GM03348 (cell line): Measurements from ENCODE around the gene LRP1.

Experiments used
- DNase-seq: peaks from one replicate; pipeline ENCODE4 v3.0.0; 2012; ENCODE audit warnings: low spot score

The LRP1 gene

DNA sequence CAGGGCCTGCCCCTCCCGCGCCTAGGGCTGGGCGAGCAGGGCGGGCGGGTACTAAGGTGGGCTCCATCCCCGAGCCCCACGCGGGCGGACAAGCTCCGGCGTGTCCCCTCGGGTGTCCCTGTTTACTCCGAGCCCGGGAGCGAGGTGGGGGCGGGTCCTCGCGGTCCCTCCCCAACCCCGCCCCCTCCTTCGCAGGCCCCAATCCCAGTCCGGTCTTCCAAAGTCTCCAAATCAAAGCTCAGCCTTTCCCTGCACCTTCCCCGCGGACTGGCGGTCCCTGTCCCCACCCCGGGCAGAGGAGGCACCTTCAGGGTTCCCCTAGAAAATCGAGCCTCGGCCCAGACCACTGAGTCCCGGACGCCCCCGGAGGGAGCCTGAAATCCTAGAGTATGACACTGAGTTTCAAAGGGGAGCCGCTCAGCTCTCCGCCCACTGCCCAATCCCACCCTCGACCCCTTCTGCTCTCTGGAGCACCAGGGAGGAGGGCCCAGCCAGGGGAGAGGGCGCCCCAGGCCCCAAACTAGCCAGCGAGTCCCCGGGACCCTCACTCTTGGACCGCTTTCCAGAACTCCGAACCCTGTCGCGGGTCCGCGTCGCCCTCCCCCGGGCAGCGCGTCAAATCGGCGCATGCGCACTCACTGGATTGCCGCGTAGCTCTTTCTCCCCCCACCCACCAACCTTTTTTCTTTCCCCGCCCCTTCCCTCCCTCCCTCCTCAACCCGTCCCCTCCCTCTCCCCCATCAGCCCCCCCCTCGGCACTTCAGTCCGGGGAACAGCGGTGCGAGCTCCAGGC is at the start of gene LRP1:
LRP1 (plus strand) TSS at position 758 of the 793 bp plus-strand sequence. CDS start 482 bp downstream, outside the sequence.
- DNase-seq = peak; percentile 94

DNA sequence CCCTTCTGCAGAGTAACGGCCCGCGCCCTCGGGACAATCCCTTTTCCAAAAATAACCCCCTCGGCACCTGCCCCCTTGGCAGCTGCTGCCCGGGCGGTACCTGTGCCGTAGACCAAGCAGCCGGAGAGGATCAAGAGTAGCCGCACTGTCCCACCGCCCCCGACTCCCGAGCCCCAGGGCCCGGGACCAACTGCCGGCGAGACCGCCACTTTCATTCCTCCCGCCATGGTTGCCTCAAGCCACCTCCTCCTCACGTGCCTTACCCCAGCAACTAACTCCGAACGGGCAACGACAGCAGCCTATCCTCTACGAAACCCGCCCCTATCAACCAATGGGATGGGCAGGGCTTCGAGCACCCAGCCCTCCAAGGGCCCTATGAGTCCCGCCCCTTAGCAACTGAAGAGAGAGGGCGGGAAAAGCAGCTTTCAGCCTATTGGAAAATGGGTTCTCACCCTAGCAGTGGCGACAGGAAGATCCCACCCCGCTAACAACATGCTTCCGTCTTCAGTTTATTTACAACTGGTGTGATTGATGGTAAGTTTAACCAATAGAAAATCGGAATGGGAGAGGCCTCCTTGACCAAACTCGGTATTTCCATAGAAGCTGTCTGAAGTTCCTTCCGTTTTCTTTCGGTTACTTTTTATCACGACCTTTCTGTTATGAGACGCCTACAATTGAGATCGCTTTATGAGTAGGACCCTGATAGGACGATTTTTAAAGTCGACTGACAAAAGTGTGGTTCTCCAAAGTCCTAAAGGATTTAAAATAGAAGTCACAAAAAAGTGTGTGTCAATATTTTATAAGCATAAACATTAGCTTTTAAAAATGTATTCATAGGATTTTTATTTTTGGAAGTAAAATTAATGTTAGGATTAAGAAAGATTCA is 49.5 kb upstream of the LRP1 start, which contains the start of gene NEMP1:
NEMP1 (minus strand) TSS at position 273 of the 886 bp plus-strand sequence; CDS start at position 227, 46 bp downstream.
- DNase-seq = peak; percentile 98

DNA sequence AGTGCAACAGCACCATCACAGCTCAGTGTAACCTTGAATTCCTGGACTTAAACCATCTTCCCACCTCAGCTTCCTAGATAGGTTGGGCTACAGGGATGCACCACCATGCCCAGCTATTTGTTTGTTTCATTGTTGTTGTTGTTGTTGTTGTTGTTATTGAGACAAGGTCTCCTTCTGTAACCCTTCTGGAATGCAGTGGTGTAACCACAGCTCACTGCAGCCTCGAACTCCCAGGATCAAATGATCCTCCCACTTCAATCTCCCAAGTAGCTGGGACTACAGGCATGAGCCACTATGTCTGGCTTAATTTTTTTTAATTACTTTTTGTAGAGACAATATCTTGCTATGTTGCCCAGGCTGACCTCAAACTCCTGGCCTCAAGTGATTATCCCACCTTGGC is 48.5 kb upstream of the LRP1 start:
- no peak for DNase-seq

DNA sequence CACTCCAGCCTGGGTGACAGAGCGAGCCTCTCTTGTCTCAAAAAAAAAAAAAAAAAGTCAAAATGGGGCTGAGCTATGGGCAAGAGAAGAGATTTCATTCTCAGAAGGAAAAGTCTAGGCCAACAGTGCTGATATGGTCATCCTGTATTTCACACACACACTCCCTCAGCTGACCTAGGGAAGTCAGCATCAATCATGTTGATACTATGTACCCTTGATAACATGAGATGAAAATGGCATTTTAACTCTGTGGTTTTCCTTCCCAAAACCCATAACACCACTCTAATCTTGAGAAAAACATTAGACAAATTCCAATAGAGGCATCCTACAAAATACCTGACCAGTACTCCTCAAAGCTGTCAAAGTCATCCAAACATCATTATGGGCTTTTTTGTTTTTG is 47.4 kb upstream of the LRP1 start:
- DNase-seq = no peak

DNA sequence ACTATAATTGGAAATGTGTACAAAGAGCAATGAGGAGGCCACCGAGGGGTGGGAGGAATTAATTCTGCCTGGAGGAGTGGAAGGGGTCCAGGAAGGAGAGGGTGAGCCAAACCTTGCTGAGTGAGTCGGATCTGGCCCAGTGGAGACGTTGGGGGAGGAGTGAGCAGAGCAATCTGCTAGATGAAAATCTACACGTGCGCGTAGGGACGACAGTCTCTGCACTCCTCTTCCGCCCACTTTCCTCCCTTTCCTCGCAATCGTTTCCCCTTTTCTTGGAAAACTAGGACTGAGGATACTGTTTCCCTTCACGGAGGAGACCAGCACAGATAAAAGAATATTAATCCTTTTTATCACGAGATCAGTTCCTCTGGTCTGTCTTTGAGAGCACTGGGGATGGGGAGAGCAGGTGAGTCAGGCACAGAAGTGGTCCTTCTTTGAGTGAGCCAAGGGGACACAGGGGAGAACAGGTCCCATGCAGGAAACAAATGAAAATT is 42.2 kb upstream of the LRP1 start:
- no peak for DNase-seq

DNA sequence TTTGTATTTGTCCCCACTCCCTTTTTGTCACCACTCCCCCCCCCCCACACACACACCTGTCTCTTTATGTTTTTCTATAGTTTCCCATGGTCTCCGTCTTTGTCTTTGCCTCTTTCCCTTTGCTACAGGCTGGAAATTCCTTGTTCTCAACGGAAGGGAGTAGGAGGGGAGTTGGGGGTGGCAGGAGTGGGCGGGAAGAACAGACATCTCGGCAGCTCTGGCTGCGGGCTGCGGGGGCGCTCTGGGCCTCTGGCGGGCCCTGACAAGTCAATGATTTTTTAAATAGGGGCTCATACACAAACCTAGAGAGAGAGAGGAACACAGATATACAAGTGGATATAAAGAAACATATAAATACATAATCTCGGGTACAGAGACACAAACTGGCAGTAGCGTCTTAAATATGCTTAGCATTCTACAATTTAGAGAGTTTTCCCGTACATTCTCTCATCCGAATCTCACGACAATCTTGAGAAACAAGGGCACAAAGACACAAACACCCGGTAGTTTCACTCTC is 41.7 kb upstream of the LRP1 start:
- peak; percentile 60 for DNase-seq

DNA sequence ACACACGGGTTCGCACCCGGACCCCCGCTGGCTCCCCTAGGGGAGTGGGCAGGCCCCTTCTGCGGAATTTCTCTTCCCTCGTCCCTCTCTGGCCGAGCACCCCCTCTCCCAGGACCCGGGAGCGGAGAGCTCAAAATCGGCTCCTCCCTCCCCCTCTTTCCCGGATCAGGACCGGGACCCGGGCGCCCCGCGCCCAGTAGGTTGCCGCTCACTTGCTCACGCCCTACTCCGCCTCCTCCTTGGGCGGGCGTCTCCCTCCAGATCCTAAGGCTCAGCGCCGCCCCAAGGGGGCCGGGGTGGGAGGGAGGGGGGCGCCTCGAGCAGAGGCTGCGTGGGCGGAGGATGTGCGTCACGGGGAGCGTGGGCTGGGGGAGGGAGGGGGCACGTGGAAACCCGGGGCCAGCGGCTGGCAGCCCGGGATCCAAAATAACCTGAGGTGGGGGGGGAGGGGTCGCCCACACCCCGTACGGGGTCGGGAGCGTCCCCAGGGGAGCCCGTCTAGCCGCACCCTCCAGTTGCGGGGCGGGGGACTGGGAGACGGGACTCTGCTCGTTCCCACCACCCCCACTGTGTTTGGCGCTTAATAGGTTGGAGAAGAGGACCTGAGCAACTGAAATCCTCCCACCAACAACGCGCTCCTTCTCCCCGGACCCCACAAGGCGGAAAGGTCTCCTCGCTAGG is 41.1 kb upstream of the LRP1 start:
- peak; percentile 91 for DNase-seq

DNA sequence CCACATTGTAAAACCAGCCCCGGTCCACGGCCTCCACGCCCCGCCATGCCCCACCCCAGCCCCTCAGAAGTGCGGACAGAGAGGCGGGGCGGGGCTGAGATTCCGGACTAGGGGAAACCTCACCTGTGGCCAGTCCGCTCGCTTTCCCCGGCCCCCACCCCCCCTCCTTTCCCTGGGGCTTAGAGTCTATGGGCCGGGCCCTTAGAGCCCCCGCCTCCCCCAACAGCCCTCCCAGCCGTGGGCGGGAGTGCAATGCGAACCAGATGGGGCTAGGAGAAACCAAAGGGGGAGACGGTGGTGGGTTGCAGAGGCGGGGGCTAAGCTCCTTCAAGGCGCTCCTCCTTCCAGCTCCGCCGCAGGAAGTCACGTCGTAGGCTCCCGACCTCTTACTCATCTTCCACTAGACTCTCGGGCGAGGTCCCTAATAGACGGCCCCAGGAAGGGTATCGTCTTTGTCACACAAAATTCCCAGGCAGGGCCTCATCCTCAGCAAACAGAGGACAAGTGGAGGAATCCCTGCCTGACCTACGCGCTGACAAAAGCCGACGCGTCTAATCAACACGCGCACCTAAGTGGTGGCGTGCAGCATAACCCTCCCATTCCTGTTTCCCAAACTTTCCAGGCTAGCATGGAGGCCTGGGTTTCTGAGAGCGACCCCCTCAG is 40.5 kb upstream of the LRP1 start:
- DNase-seq = peak; percentile 89

DNA sequence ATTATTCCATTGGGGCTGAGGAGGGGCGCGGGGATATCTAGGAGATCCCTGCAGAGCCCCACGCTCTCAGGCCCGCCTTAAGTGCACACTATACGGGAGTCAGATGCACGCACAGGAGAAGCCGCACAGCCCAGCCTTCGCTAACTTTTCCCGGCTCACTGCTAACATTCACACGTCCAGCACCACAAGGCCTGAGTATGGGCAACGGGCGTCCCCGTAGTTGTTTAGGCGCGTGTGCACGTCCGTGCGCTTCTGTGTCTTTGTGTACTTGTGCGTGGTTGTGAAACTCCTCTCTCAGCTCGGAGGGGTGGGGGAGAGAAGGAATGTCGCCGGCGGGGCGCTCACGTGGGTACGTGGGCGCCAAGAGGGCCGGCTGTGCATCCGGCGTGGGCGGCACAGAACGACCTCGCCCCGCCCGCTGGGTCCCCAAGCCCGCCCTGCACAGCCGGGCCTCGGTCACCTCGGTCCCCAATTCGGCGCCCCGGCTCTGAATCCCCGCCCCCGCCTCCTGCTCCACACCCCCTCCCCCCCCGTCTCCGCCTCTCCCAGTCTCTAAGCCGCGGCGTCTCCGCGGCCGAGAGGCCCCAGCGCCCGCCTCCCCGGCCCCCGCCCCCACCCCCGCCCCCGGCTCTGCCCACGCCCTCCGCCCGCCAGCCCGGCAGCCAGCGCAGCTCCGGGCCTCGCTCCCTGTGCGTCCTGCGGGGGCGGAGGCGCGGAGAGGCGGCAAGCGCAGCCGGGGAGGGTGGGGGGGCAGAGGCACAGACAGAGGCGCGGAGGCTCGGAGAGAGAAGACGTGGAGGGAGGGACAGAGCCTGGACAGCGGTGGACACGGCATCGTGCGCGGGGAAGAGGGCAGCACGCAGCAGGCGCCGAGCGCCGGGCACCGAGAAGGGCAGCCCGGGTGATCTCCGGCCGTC is 39.7 kb upstream of the LRP1 start, which contains the start of gene NAB2:
NAB2 (plus strand) TSS at position 761 of the 917 bp plus-strand sequence. CDS start 158 bp downstream, outside the sequence.
- DNase-seq = peak; percentile 94

DNA sequence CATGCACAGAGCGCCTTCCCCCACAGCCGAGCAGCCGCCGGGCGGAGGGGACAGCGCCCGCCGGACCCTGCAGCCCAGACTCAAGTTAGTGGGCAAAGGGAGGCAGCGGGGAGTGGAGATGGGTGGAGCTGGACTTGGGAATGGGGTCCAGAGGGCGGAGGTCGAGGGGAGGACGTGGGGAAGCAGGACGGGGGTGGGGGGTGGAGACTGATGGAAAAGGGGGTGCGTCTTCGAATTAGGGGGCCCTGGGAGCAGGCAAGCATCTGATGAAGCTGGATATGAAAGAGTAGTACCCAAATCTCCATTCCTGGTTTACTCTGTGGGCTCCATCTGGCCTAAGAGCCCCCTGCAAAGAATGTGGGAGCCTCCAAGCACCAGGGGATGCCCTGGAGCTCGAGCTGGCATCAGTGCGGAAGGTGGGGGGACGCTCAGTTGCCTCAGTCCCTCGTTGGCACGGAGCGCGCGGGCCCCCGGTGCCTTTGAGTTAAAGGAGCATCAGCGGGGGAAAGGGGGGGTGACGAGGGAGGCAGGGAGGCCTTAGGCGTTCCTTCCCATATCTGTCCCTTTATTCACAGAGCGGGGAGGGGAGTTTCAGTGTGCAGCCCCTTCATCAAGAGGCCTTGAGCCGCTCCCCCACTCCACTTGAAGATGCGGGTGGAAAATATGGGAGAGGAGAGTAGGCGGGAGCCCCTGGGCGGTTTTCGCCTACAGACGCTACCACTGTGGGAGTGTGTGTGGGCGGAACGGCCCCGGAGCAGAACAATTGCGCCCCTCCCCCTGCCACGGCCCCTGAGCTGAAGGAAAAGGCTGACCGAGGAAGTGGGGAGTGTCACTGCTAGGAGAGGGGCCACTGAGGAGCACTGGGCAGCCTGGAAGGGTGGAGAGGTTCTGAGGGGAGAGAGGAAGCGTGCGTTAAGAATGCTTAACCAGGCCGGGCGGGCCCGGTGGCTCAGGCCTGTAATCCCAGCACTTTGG is 38.7 kb upstream of the LRP1 start:
- DNase-seq = peak; percentile 55

DNA sequence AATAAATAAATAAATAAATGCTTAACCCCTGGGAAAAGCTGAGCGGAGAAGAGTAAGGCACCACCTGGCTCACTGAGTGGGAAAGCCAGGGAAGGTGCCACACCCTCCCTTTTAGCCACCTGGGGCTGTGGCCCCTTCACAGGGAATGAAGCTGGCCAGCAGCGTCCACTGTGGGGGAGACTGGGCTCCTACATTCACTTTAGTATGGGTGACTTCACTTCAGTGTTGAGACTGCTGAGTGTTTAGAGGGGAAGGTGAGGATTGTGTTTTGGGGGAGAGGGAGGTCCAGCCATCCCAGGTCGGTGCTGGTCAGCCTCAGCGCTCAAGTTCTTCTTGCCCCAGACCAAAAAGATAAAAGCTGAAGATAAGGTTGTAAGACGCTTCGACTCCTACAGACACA is 37.8 kb upstream of the LRP1 start:
- no peak for DNase-seq

DNA sequence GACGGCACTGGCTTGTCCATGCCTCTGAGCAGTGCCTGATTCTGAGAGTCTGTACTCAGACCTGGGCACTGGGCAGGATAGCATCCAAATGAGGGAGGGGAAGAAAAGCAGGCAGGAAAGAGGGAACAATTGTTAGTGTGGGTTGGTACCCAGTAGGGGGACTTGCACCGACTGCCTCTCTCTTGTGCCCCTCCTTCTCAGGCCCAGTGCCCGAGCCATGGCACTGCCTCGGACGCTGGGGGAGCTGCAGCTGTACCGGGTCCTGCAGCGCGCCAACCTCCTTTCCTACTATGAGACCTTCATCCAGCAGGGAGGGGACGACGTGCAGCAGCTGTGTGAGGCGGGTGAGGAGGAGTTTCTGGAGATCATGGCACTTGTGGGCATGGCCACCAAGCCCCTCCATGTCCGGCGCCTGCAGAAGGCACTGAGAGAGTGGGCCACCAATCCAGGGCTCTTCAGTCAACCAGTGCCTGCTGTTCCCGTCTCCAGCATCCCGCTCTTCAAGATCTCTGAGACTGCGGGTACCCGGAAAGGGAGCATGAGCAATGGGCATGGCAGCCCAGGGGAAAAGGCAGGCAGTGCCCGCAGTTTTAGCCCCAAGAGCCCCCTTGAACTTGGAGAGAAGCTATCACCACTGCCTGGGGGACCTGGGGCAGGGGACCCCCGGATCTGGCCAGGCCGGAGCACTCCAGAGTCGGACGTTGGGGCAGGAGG is 37.2 kb upstream of the LRP1 start:
- peak; percentile 53 for DNase-seq

DNA sequence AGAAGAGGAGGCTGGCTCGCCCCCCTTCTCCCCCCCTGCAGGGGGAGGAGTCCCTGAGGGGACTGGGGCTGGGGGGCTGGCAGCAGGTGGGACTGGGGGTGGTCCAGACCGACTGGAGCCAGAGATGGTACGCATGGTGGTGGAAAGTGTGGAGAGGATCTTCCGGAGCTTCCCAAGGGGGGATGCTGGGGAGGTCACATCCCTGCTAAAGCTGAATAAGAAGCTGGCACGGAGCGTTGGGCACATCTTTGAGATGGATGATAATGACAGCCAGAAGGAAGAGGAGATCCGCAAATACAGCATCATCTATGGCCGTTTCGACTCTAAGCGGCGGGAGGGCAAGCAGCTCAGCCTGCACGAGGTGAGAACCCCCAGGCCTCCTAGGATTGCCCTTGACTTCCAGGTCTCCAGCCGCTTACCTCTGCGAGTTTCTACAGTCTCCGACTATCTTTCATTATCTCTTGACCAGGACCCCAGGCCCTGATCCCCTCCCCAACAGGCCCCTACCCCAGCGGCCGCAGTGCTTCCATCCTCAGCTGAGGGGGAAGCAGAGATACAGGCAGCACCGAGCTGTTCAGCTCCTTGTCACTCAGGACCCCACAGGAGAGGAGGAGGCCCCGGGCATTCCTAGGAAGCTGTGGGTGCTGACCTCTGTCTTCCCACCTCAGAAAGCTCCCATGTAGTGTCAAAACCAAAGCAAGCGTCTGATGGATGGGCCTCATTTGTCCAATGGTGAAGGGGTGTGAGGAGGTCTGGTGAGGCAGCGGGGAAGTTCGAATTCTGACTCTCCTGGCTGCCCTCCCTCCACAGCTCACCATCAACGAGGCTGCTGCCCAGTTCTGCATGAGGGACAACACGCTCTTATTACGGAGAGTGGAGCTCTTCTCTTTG is 36.4 kb upstream of the LRP1 start:
- DNase-seq = no peak

DNA sequence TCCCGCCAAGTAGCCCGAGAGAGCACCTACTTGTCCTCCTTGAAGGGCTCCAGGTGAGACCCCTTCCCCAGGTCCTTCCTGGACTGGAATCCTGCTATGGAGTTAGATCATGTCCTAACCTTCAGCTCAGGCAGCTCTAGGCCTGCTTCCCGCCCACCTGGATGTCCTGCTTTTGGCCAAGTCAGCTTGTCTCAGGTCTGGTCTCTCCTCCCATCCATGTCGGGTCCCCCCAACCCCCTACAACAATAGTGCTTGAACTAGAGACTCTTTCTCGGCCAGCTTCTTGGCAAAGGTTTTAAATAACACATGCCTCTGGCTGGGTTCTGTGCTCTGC is 35.8 kb upstream of the LRP1 start:
- DNase-seq = no peak

DNA sequence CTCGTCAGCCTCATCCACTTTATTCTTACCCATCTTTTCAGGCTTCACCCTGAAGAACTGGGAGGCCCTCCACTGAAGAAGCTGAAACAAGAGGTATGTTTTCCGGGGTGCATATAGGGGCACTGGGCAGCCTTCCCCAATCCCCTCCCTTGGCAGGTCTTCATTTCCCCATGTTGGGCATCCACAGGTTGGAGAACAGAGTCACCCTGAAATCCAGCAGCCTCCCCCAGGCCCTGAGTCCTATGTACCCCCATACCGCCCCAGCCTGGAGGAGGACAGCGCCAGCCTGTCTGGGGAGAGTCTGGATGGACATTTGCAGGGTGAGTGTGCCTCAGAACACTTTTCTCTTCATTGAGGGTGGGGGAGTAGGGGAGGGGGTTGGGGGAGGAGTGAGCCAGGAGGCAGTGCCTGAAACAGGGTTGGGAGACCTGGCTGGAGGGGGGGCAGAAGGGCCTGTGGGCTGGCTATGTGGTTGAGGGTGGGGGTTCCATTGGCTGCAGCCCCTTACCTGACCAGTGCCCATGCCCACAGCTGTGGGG is 35.3 kb upstream of the LRP1 start:
- DNase-seq = no peak

DNA sequence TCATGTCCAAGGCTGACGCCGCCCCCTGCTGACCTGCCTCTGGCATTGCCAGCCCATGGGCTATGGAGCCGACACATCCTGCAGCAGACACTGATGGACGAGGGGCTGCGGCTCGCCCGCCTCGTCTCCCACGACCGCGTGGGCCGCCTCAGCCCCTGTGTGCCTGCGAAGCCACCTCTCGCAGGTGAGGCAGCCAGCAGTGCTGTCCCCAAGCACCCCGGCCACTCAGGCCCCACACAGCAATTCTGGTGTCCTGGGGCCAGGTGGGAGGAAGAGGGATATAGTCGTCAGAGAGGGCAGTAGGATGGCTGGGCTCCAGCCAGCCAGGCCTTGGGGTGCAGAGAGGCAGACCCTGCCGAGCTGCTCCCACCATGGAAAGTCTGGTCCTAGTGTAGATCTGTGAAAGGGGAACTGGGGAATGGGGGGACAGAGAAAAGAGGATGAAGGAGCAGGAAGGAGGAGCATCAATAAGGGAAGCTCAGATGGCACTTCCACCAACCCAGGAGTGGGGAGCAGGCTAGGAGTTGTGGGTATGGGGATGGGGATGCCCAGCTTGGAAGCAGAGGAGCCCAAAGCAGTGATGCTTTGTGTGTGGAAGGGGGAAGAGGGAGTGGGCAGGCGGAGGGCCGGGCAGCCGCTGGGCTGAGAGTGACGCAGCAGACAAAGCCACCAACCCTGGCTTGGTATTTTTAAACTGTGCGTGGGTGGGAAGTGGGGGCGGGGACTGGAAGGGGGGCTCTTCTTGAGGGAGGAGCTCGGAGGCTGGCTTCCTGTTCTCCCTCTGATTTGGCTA is 34.7 kb upstream of the LRP1 start:
- DNase-seq = peak; percentile 92
